Kidney (tissue), 14 donors: Measurements from ENCODE around the gene FBLN5. TPM values are rescaled to one million over a fixed set of nuclear protein-coding genes. Genes with fewer than 3 reads are reported as not detected.
"Not testable (repeated sequence)": the region's sequence is repeated elsewhere in the genome, so short reads cannot be mapped to it uniquely, and the experiment has no call there.

Experiments
- DNase-seq, 5 donors: peaks; one replicate each; pipeline ENCODE4 v3.0.0-alpha.2; 2013 to 2020
- FAIRE-seq: peaks from 2 replicates; lab custom pipeline; 2012; peaks lifted over from hg19 to GRCh38; lab: Jason Lieb, UNC
- H3K27ac ChIP-seq, 2 donors: one replicate each; pipeline ENCODE4 v1.7.0; 2013; ENCODE audit warnings: low read depth in 2 of 2, low read length in 2 of 2, inconsistent platforms in 1 of 2
- H3K27me3 ChIP-seq: one replicate; pipeline ENCODE4 v1.7.1; 2013; ENCODE audit warnings: low read length, inconsistent platforms; ENCODE audit not compliant: control insufficient read depth, insufficient read depth
- H3K36me3 ChIP-seq, 3 donors: one replicate each; pipeline versions ENCODE4 v1.7.0 to v1.7.1; 2013; ENCODE audit warnings: low read length in 3 of 3, control low read depth in 1 of 3, inconsistent platforms in 1 of 3; ENCODE audit not compliant: insufficient read depth in 3 of 3, control insufficient read depth in 2 of 3
- H3K4me1 ChIP-seq, 3 donors: one replicate each; pipeline versions ENCODE4 v1.7.0 to v1.7.1; 2013; ENCODE audit warnings: low read length in 3 of 3, inconsistent platforms in 1 of 3, low read depth in 1 of 3; ENCODE audit not compliant: control insufficient read depth in 2 of 3, insufficient read depth in 2 of 3
- H3K4me3 ChIP-seq, 3 donors: one replicate each; pipeline versions ENCODE4 v1.7.0 to v1.8.1; 2013; ENCODE audit warnings: low read length in 3 of 3, control low read depth in 1 of 3, inconsistent platforms in 1 of 3
- H3K9ac ChIP-seq, 3 donors: one replicate each; pipeline versions ENCODE4 v1.7.0 to v1.7.1; 2013; ENCODE audit warnings: low read length in 3 of 3, control low read depth in 1 of 3, inconsistent platforms in 1 of 3
- H3K9me3 ChIP-seq, 3 donors: one replicate each; pipeline versions ENCODE4 v1.7.0 to v1.7.1; 2013; ENCODE audit warnings: low read length in 3 of 3, control low read depth in 1 of 3, inconsistent platforms in 1 of 3; ENCODE audit not compliant: control insufficient read depth in 2 of 3, insufficient read depth in 1 of 3
- CTCF ChIP-seq: IDR thresholded peaks from 3 replicates; pipeline ENCODE4 v1.5.1; 2012; ENCODE audit warnings: mild to moderate bottlenecking, moderate library complexity, borderline replicate concordance; ENCODE audit not compliant: insufficient read depth; ENCODE audit errors: extremely low read depth
- intact Hi-C: fragments of 100-400 bp; cut with DNase I; formaldehyde crosslinking; loops from one replicate; pipeline ENCODE4 v1.11.1; 2022
- polyA plus RNA-seq: library from polyadenylated mRNA; stranded (reverse); fragments of 350-450 nt; fragmentation: Illumina TruSeq; extraction: RNeasy Lipid Tissue Mini Kit (QIAGEN cat#74804); gene quantifications from one replicate; pipeline ENCODE4 v1.2.3, GENCODE V29; 2014; ENCODE audit warnings: low read depth, low replicate concordance; ENCODE audit not compliant: insufficient read depth
- total RNA-seq: library from RNA; stranded (reverse); fragmentation: NEBNext Ultra II Directional; extraction: Animal tissue kit (Norgen Biotek cat#: 25700); gene quantifications from one replicate; pipeline ENCODE4 v1.2.1, GENCODE V29; 2021
- donor health status: control.
- donor health status: control.
- donor health status: control.
- donor health status: control.
- donor health status: control.
- donor health status: DM: yes; HTN: yes; CAD: no.
- donor health status: Normal renal cell carcinoma (clear cell type).

FBLN5 gene
- total and polyA plus RNA-seq, 2 donors from 2014 or later: 75.2 to 99.0 TPM

GRCh38 chr14:91899806-91900205, 47.7 kb downstream of the FBLN5 start:
- no peak for TF ChIP-seq CTCF
- intact Hi-C loops: no loop called here
- H3K36me3 ChIP-seq: no peaks in the 10 kb centered on the region
- no peak for DNase-seq
- no peak overlapping the region for H3K9ac ChIP-seq
- no peak overlapping the region for H3K4me3 ChIP-seq
- H3K4me1 ChIP-seq: peaks cover 0 to 11% (median 10%) of the 10 kb centered on the region in 3 donors
- no peaks in the 10 kb centered on the region for H3K27me3 ChIP-seq
- no peaks in the 10 kb centered on the region for H3K9me3 ChIP-seq
- no peak overlapping the region for H3K27ac ChIP-seq
- no peak for FAIRE-seq

- FAIRE-seq: no peak
- Histone ChIP-seq H3K9me3 (no peaks in the 10 kb centered on the region), H3K27me3 (no peaks in the 10 kb centered on the region), H3K4me3 (no peak overlapping the region), H3K36me3 (no peaks in the 10 kb centered on the region), H3K9ac (no peak overlapping the region), H3K27ac (peak overlapping the region in 1 of 2 donors; percentile 41), H3K4me1 (peaks cover 0 to 11% (median 10%) of the 10 kb centered on the region in 3 donors)
- DNase-seq: no peak
- no peak for TF ChIP-seq CTCF
- intact Hi-C loops: no loop called here
Measured at GRCh38 chr14:91899213-91899612, 48.3 kb downstream of the FBLN5 start.

GRCh38 chr14:91898372-91898771, 49.1 kb downstream of the FBLN5 start:
- intact Hi-C loops: no loop called here
- Histone ChIP-seq H3K9me3 (no peaks in the 10 kb centered on the region), H3K9ac (no peak overlapping the region), H3K27ac (peak overlapping the region; percentile 45 to 67), H3K4me3 (no peak overlapping the region), H3K27me3 (no peaks in the 10 kb centered on the region), H3K36me3 (no peaks in the 10 kb centered on the region), H3K4me1 (peaks cover 0 to 11% (median 10%) of the 10 kb centered on the region in 3 donors)
- FAIRE-seq: no peak
- peak in 1 of 5 donors; percentile 27 for DNase-seq
- no peak for TF ChIP-seq CTCF

- DNase-seq, intact Hi-C loops, H3K27me3 ChIP-seq, H3K4me3 ChIP-seq, H3K9me3 ChIP-seq, H3K9ac ChIP-seq, FAIRE-seq, H3K36me3 ChIP-seq: not testable (repeated sequence)
- Histone ChIP-seq H3K4me1 (peaks cover 0 to 11% (median 10%) of the 10 kb centered on the region in 3 donors), H3K27ac (peak overlapping the region; percentile 25 to 67)
Measured at GRCh38 chr14:91897716-91898115, 49.8 kb downstream of the FBLN5 start.
